A549 (cell line): ENCODE measurements around the gene PGM5. TPM values are rescaled to one million over a fixed set of nuclear protein-coding genes. Genes with fewer than 3 reads are reported as not detected.

Experiments
- ATAC-seq, 2 experiments: fragments of 200-7000 bp in 1 of 2; fragments of >200 bp in 1 of 2; cut with Nextera tagmentation in 1 of 2; cut with Tn5 transposase in 1 of 2; 3 replicates each; pipeline versions ENCODE4 v1.8.0 to v1.9.1; 2018 to 2020; ENCODE audit warnings: mild to moderate bottlenecking in 1 of 2, moderate library complexity in 1 of 2
- CTCF ChIA-PET: fragments of 300-600 bp; sonication (Branson Sonifier 250); formaldehyde crosslinking; extraction: SDS; loops from one replicate; lab custom pipeline; 2021; ENCODE audit warnings: antibody characterized with exemption, inconsistent platforms; lab: Yijun Ruan, JAX
- POLR2A ChIA-PET: fragments of 350-600 bp; formaldehyde crosslinking; extraction: SDS; loops from one replicate; lab custom pipeline; 2021; ENCODE audit warnings: antibody characterized with exemption, inconsistent platforms; lab: Yijun Ruan, JAX
- DNase-seq, 2 experiments: peaks; one replicate each; pipeline versions ENCODE4 v3.0.0 to v3.0.0-alpha.2; 2011 to 2016; ENCODE audit warnings: low read depth in 1 of 2, low spot score in 1 of 2
- FAIRE-seq: peaks from 2 replicates; lab custom pipeline; 2011; peaks lifted over from hg19 to GRCh38; lab: Jason Lieb, UNC
- H3K27ac ChIP-seq, 2 experiments: fragments of >200 bp; sonication (Bioruptor Twin); formaldehyde crosslinking; 3 replicates each; pipeline ENCODE4 v1.5.1; 2016 to 2017
- H3K4me1 ChIP-seq: fragments of >200 bp; sonication (Bioruptor Twin); formaldehyde crosslinking; 3 replicates; pipeline ENCODE4 v1.6.1; 2016
- H3K4me2 ChIP-seq: fragments of >200 bp; sonication (Bioruptor Twin); formaldehyde crosslinking; 3 replicates; pipeline ENCODE4 v1.6.1; 2016
- H3K4me3 ChIP-seq: fragments of >200 bp; sonication (Bioruptor Twin); formaldehyde crosslinking; 3 replicates; pipeline ENCODE4 v1.5.1; 2016
- H3K9me3 ChIP-seq: fragments of >200 bp; sonication (Bioruptor Twin); formaldehyde crosslinking; 3 replicates; pipeline ENCODE4 v1.6.1; 2016
- CBX2 ChIP-seq: fragments of 200-600 bp; sonication (generic); IDR thresholded peaks from 2 replicates; pipeline ENCODE4 v1.6.1; 2016; ENCODE audit warnings: low read depth, mild to moderate bottlenecking, borderline replicate concordance
- CHD4 ChIP-seq: fragments of 200-600 bp; sonication (generic); IDR thresholded peaks from 2 replicates; pipeline ENCODE4 v1.6.1; 2016; ENCODE audit warnings: antibody characterized with exemption, mild to moderate bottlenecking, borderline replicate concordance
- EHF ChIP-seq: fragments of 250-450 bp; sonication (Bioruptor Pico); IDR thresholded peaks from 2 replicates; pipeline ENCODE4 v1.5.0; 2020; ENCODE audit warnings: mild to moderate bottlenecking
- EP300 ChIP-seq, 2 experiments: fragments of >200 bp; sonication (Bioruptor Twin); formaldehyde crosslinking; IDR thresholded peaks; 2 replicates in 1 of 2; 3 replicates in 1 of 2; pipeline ENCODE4 v1.6.1; 2016 to 2017
- ESRRA ChIP-seq: fragments of 150-350 bp; IDR thresholded peaks from 2 replicates; pipeline ENCODE4 v1.6.1; 2014; ENCODE audit warnings: mild to moderate bottlenecking, low read length, borderline replicate concordance
- FOXS1 ChIP-seq: fragments of 250-450 bp; sonication (Bioruptor Pico); IDR thresholded peaks from 2 replicates; pipeline ENCODE4 v1.5.0; 2020; ENCODE audit warnings: mild to moderate bottlenecking, moderate library complexity
- GATA3 ChIP-seq: IDR thresholded peaks from 2 replicates; pipeline ENCODE4 v1.6.1; 2012; ENCODE audit warnings: borderline replicate concordance
- HOXA7 ChIP-seq: fragments of 250-450 bp; sonication (Bioruptor Pico); IDR thresholded peaks from 2 replicates; pipeline ENCODE4 v1.5.0; 2020; ENCODE audit warnings: mild to moderate bottlenecking, moderate library complexity
- HOXB5 ChIP-seq: fragments of 250-450 bp; sonication (Bioruptor Pico); IDR thresholded peaks from 2 replicates; pipeline ENCODE4 v1.5.0; 2020; ENCODE audit warnings: mild to moderate bottlenecking, moderate library complexity
- JUN ChIP-seq, 2 experiments: fragments of >200 bp; sonication (Bioruptor Twin); formaldehyde crosslinking; IDR thresholded peaks; 2 replicates in 1 of 2; 3 replicates in 1 of 2; pipeline ENCODE4 v1.6.1; 2016 to 2017
- JUNB ChIP-seq: fragments of >200 bp; sonication (Bioruptor Twin); formaldehyde crosslinking; IDR thresholded peaks from 2 replicates; pipeline ENCODE4 v1.6.1; 2016
- KDM1A ChIP-seq: fragments of 200-600 bp; sonication (generic); IDR thresholded peaks from 2 replicates; pipeline ENCODE4 v1.6.1; 2016; ENCODE audit warnings: low read depth, mild to moderate bottlenecking
- KDM5A ChIP-seq: fragments of 200-600 bp; sonication (generic); IDR thresholded peaks from 2 replicates; pipeline ENCODE4 v1.6.1; 2016; ENCODE audit warnings: antibody characterized with exemption, mild to moderate bottlenecking
- MAFK ChIP-seq: fragments of 450-650 bp; IDR thresholded peaks from 2 replicates; pipeline ENCODE4 v1.6.1; 2014; ENCODE audit not compliant: partially characterized antibody
- NFE2L2 ChIP-seq: fragments of 150-350 bp; conservative IDR thresholded peaks from 2 replicates; pipeline ENCODE4 v1.6.1; 2014; ENCODE audit warnings: low read length
- NPAS2 ChIP-seq: fragments of 250-450 bp; sonication (Bioruptor Pico); IDR thresholded peaks from 2 replicates; pipeline ENCODE4 v1.8.0; 2022; ENCODE audit warnings: mild to moderate bottlenecking, moderate library complexity, borderline replicate concordance
- NR3C1 ChIP-seq: fragments of >200 bp; sonication (Bioruptor Twin); formaldehyde crosslinking; IDR thresholded peaks from 3 replicates; pipeline ENCODE4 v1.6.1; 2017
- POLR2A ChIP-seq: IDR thresholded peaks from 2 replicates; pipeline ENCODE4 v1.6.1; 2012; ENCODE audit warnings: mild to moderate bottlenecking, low read length
- RAD21 ChIP-seq, 2 experiments: fragments of >200 bp in 1 of 2; sonication (Bioruptor Twin) in 1 of 2; formaldehyde crosslinking in 1 of 2; IDR thresholded peaks in 1 of 2; conservative IDR thresholded peaks in 1 of 2; 2 replicates in 1 of 2; 3 replicates in 1 of 2; pipeline ENCODE4 v1.6.1; 2012 to 2018; ENCODE audit warnings: inconsistent platforms in 1 of 2
- RARB ChIP-seq: fragments of 250-450 bp; sonication (Bioruptor Pico); IDR thresholded peaks from 2 replicates; pipeline ENCODE4 v1.8.0; 2021; ENCODE audit warnings: mild to moderate bottlenecking, moderate library complexity
- RFX5 ChIP-seq: fragments of 450-650 bp; IDR thresholded peaks from 2 replicates; pipeline ENCODE4 v1.7.1; 2014; ENCODE audit warnings: antibody characterized with exemption, mild to moderate bottlenecking, moderate library complexity
- SMC3 ChIP-seq: fragments of >200 bp; sonication (Bioruptor Twin); formaldehyde crosslinking; IDR thresholded peaks from 3 replicates; pipeline ENCODE4 v1.6.1; 2018; ENCODE audit warnings: inconsistent platforms
- SREBF2 ChIP-seq: fragments of 450-650 bp; IDR thresholded peaks from 2 replicates; pipeline ENCODE4 v1.6.1; 2014; ENCODE audit warnings: mild to moderate bottlenecking, moderate library complexity
- TFCP2L1 ChIP-seq: fragments of 250-450 bp; sonication (Bioruptor Pico); IDR thresholded peaks from 2 replicates; pipeline ENCODE4 v1.5.0; 2021; ENCODE audit warnings: mild to moderate bottlenecking
- ZC3H11A ChIP-seq: fragments of 450-650 bp; IDR thresholded peaks from 2 replicates; pipeline ENCODE4 v1.6.1; 2014; ENCODE audit warnings: antibody characterized with exemption, mild to moderate bottlenecking
- ZFP36 ChIP-seq: fragments of 450-650 bp; IDR thresholded peaks from 2 replicates; pipeline ENCODE4 v1.6.1; 2014; ENCODE audit warnings: borderline replicate concordance; ENCODE audit not compliant: partially characterized antibody
- WGBS: methylation state at CpG from one replicate; pipeline ENCODE4 v1.1.6; 2017; ENCODE audit errors: missing lambda C conversion rate; 5-methylcytosine and 5-hydroxymethylcytosine counted together
- polyA plus RNA-seq, 4 experiments: library from polyadenylated mRNA; depleted of rRNA in 3 of 4; stranded (reverse); fragments of >200 nt; fragmentation: RNase III in 1 of 4; extraction: RNeasy Plus Mini Kit Qiagen cat#74134 plus additional on column Dnase treatment in 1 of 4; gene quantifications; 2 replicates in 3 of 4; 3 replicates in 1 of 4; pipeline ENCODE4 v1.2.3, GENCODE V29; 2011 to 2017
- TF ChIP-seq, protein P1 (sequence below): fragments of >200 bp; sonication (Bioruptor Twin); formaldehyde crosslinking; IDR thresholded peaks from 3 replicates; pipeline ENCODE4 v1.5.1; 2016
- TF ChIP-seq, protein P2 (sequence below): fragments of 450-650 bp; IDR thresholded peaks from 2 replicates; pipeline ENCODE4 v1.6.1; 2014; ENCODE audit warnings: antibody characterized with exemption

PGM5 gene
- polyA plus RNA-seq, 2 of the 4 experiments (the other 2 are of a cell fraction) = 0.18 TPM; not detected in 1

DNA sequence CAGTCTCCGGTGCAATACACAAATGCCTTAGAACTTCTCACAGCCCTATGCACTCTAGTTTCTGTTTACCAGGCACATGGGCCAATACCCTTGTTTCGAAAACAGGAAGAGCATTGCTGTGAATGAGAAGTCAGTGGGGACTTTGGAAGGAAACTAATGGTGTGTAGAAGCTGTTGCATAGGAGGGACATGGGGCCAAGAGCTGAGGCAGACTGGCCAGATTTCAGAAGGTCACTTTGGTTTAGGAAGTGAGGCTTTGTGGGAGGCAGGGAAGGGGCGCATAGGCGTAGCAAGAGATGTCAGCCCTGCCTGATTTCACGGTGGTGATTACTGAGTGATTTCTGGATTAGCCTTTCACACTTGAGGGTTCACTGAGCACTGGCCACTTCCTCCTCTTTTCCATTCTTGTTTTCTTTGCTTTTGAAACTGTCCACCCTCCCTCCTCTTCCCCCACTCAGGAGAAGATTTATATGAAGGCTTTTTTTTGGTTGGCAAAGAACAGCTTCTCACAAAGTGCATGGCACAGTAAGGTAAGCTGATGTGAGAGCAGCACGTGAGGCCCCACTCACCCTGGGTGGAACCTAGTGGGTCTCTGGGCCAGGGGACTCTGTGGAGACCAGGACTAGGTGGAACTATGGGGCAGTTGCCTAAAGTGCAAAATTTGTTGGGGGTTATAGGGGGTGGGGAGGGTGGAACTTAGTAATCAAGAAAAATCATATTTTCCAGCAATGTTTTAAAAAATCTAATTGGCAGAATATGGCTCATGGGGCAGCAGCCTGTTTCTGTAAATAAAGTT, 190.4 kb downstream of the PGM5 start:
- Histone ChIP-seq H3K27ac (no peak overlapping the region), H3K4me1 (no peaks in the 10 kb centered on the region), H3K4me2 (no peak overlapping the region), H3K4me3 (no peak overlapping the region), H3K9me3 (no peaks in the 10 kb centered on the region)
- POLR2A ChIA-PET = no interaction called here
- WGBS = 43% methylated on average over 6 of the region's 6 CpGs
- CTCF ChIA-PET = interaction anchor here (1.6 kb wide), 1 partner anchor 15 kb away, joined by 3 read pairs; no protein-coding TSS in a partner anchor
- no peak for ATAC-seq
- no peak for FAIRE-seq
- no peak for DNase-seq
- TF ChIP-seq SMC3 = no peak
- no peak for TF ChIP-seq SREBF2
- TF ChIP-seq ZC3H11A = no peak
- TF ChIP-seq EP300 (IDR thresholded peaks at IDR 0.05) = no peak
- no peak for TF ChIP-seq CBX2

DNA sequence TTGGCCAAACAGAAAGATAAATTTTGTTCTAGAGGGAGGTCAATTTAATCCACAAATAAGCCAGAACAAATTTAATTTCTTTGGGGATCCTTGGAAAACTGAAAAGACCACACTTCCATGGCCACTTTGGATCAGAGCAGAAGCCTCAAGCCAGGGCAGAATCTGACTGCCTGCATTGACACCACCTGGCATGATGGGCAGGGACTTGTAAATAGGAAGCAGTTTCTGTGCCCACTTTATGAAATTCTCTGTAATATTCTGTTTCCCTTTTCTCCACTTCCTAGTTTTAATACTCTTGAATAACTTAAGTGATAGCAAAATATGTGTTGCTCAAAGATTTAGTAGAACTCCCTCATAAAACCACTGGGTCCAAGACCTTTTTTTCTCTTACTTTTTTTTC, 191.0 kb downstream of the PGM5 start:
- TF ChIP-seq FOXS1 (CRISPR knock-in tag) (no peak), GATA3 (no peak), NPAS2 (no peak), JUN (IDR thresholded peaks at IDR 0.05) (no peak), CHD4 (no peak), MAFK (no peak), NR3C1 (no peak), EP300 (IDR thresholded peaks at IDR 0.05) (no peak), RARB (no peak), NFE2L2 (no peak), EHF (CRISPR knock-in tag) (no peak), ESRRA (no peak), ZFP36 (no peak)
- TF ChIP-seq, protein P1, sequence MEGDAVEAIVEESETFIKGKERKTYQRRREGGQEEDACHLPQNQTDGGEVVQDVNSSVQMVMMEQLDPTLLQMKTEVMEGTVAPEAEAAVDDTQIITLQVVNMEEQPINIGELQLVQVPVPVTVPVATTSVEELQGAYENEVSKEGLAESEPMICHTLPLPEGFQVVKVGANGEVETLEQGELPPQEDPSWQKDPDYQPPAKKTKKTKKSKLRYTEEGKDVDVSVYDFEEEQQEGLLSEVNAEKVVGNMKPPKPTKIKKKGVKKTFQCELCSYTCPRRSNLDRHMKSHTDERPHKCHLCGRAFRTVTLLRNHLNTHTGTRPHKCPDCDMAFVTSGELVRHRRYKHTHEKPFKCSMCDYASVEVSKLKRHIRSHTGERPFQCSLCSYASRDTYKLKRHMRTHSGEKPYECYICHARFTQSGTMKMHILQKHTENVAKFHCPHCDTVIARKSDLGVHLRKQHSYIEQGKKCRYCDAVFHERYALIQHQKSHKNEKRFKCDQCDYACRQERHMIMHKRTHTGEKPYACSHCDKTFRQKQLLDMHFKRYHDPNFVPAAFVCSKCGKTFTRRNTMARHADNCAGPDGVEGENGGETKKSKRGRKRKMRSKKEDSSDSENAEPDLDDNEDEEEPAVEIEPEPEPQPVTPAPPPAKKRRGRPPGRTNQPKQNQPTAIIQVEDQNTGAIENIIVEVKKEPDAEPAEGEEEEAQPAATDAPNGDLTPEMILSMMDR = no peak
- TF ChIP-seq, all 56 proteins: peak for 0
- ChIA-PET CTCF (no interaction called here), POLR2A (no interaction called here)
- no peaks in the 10 kb centered on the region for H3K9me3 ChIP-seq
- no peaks in the 10 kb centered on the region for H3K4me1 ChIP-seq
- H3K4me3 ChIP-seq = no peak overlapping the region
- ATAC-seq (no peak), DNase-seq (no peak), FAIRE-seq (no peak)
- H3K4me2 ChIP-seq = no peak overlapping the region
- no peak overlapping the region for H3K27ac ChIP-seq

DNA sequence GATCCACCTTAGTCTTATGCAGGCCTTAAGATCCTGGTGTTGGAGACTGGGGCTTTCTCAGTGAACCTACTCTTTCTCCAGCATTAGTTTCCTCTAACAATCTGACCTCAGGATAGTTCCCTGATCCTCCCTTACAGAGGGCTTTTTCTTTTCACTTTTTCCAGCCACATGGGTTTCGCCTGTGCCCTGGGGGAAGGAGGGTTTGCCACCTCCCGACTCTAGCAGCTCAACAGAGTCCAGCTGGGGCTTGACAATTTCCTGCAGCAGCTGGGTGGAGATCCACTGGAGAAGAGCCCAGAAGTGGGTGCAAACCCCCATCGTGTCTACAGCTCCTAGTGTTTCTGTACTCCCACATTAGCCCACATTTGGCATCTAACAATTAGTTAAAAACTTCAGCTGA, 191.8 kb downstream of the PGM5 start:
- H3K4me3 ChIP-seq = no peak overlapping the region
- ChIA-PET CTCF (no interaction called here), POLR2A (no interaction called here)
- no peak overlapping the region for H3K4me2 ChIP-seq
- WGBS = 8% methylated on average over 3 of the region's 3 CpGs
- H3K4me1 ChIP-seq = peaks cover 4% of the 10 kb centered on the region; the same call in 1 of the 3 replicates
- ATAC-seq = no peak
- no peak overlapping the region for H3K27ac ChIP-seq
- TF ChIP-seq NPAS2 (no peak), MAFK (no peak), HOXB5 (CRISPR knock-in tag) (no peak), CHD4 (no peak), RFX5 (no peak), JUNB (no peak), POLR2A (no peak), HOXA7 (CRISPR knock-in tag) (no peak), KDM1A (no peak), RAD21 (conservative IDR thresholded peaks at IDR 0.05 in 1 of 2, IDR thresholded peaks at IDR 0.05 in 1 of 2) (no peak), NFE2L2 (no peak), EP300 (IDR thresholded peaks at IDR 0.05) (no peak), TFCP2L1 (CRISPR knock-in tag) (no peak), KDM5A (no peak)
- TF ChIP-seq, protein P2, sequence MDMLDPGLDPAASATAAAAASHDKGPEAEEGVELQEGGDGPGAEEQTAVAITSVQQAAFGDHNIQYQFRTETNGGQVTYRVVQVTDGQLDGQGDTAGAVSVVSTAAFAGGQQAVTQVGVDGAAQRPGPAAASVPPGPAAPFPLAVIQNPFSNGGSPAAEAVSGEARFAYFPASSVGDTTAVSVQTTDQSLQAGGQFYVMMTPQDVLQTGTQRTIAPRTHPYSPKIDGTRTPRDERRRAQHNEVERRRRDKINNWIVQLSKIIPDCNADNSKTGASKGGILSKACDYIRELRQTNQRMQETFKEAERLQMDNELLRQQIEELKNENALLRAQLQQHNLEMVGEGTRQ = no peak
- TF ChIP-seq, all 56 proteins: peak for 0
- no peak for DNase-seq
- H3K9me3 ChIP-seq = no peaks in the 10 kb centered on the region
- no peak for FAIRE-seq
